Islet of Langerhans (tissue), 1 donor: ENCODE results near the gene HOXB2.

Source experiments
- FAIRE-seq: peaks from one replicate; lab custom pipeline; 2011; peaks lifted over from hg19 to GRCh38; lab: Jason Lieb, UNC

Gene HOXB2

DNA sequence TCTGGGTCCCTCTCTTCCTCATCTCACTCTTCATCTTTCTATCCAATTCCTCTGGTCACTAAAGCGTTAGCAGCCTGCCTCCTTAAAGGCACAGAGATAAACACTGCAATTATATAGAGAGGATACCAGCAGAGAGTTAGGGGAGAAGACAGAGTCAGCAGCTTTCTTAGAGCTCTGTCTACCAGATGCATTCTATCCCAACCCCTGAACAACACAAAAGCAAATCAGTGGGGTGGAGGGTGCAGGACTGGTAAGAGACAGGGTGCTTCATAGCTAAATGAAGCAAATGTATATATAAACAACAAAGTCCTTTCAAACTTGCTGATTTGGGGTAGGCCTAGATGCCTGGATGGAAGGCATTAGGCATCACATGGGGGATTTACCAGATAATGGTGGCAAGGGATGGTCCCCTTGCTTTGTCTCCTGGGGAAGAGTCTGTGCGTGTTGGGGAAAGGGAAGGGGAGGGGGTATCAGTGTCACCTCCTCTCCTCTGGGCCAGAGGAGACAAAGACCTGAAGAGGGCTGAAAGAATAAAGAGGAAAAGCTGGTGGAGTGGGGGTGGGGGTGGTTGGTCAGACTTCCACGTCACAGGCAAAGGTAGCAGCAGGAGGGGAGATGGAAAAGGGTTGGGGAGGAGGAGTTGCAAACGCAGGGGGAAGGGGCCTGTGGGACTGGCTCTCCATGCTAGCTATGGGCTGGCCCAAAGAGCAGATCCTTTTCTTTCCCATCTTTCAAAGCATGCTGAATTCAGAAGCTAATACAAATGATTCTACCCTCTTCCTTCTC lies 21.2 kb upstream of the HOXB2 start:
- FAIRE-seq = no peak

DNA sequence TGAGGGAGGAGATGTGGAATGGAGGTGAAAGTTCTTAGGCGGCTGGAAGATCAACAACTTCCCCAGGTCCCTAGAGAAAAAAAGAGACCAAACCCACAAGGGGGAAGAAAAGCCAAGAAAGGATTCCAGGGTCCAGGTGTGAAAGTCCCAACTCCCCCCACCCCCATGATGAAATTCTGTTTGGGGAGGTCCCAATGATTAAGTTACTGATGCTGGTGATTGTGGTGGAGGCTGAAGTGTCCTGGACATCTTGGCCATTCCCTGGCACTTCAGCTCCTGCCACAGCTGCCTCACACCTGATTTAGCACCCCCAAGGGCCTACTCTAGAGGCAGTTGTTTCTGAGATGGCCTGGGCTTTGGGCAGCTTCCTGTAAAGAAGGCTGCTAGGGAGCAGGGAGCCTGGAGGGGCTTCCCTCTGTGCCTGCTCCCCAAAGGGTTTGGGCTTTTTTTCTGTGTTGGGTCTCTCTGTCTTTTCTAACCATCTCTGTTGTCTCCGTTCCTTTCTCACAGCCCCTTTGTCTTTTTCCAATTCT lies 20.2 kb upstream of the HOXB2 start:
- FAIRE-seq = no peak

DNA sequence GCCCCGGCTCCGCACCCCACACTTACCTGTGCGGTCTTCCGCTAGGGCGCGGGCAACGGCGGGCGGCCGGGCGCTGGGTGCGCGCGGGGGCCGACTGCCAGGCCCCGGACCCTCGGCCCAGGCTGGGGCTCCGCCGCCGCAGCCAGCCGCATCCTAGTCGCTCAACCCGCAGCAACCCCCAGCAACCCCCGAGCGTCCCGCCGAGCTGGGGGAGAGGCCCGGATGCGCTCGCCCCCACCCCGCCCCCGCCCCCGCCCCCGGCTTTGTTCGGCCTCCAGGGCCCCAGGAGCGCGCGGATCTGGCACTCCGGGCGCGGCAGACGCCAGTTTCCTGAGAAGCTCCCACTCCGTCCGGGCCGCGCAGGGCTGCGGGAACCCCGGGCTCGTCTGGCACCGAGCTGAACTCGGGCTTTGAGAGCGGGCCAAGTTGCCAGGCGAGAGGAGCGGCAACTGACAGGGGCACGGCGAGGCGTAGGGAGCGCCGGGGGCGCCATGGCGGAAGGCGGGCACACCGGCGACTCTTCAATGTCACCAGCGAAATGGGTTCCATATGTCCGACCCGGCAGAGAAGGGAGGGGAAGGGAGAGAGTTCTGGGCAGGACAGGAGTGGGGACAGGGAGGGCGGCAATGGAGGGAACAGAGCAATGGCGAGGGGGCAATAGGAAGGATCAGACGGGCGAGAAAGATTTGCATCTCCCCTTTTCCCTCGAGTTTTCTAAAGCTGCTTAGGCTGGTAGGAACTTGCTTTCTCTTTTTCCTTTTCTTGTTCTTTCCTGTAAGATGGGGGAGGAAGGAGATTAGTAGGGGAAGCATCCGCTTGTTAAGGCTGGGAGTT lies 19.5 kb upstream of the HOXB2 start:
- no peak for FAIRE-seq

DNA sequence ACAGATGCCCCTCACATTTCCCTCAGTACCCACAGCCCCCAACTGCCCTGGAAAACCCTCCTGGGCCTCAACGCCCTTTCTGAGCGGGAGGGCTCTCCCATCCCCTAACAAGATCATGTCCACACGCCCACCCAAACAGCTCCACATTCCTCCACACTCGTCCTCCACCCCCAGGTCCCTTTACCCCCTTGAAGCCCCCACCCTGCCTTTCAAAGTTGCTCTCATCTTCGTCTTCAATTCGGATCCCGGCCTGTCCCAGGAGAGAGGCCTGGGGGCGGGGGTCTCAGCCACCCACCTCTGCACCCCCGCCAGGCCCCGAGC lies 18.9 kb upstream of the HOXB2 start:
- no peak for FAIRE-seq

DNA sequence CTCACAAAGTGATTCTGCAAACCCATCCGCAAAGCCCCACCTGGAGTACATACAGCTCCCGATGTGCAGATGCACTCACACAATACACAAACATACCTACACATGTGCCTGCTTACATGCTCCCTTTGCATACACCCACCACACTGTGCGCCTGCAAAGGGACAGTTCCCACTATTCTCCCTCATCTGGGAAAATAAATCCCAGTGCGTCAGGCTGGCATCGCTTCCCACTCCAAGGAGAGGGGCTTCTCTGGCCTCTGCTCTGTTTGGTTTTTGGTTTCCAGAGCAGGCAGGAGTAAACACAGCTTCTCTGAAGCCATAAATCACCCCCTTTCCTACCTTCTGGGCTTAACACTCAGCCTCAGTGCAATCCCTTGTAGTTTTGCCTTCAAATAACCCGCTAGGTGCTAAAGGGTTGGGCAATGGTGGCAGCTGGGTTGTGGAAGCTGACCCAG lies 18.5 kb upstream of the HOXB2 start:
- FAIRE-seq = no peak

DNA sequence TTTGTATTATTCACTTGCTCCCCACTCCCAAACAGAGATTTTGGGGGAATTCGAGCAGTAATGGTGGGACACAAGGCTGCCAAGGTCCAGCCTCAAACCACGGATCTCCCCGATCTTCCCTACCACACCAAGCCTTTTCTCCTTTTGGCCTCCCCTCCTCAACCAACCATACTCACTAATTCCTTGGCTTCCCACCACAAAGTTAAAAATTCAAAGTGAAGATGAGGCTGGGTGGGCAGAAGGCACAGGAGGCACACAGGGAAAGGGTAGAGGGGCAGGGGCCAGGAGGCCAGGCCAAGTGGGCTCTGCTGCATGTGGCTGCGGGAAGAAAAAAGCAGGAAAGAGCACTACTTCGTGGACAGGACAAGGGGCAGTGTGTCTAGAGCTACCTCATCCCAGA lies 18.0 kb upstream of the HOXB2 start:
- FAIRE-seq = no peak

DNA sequence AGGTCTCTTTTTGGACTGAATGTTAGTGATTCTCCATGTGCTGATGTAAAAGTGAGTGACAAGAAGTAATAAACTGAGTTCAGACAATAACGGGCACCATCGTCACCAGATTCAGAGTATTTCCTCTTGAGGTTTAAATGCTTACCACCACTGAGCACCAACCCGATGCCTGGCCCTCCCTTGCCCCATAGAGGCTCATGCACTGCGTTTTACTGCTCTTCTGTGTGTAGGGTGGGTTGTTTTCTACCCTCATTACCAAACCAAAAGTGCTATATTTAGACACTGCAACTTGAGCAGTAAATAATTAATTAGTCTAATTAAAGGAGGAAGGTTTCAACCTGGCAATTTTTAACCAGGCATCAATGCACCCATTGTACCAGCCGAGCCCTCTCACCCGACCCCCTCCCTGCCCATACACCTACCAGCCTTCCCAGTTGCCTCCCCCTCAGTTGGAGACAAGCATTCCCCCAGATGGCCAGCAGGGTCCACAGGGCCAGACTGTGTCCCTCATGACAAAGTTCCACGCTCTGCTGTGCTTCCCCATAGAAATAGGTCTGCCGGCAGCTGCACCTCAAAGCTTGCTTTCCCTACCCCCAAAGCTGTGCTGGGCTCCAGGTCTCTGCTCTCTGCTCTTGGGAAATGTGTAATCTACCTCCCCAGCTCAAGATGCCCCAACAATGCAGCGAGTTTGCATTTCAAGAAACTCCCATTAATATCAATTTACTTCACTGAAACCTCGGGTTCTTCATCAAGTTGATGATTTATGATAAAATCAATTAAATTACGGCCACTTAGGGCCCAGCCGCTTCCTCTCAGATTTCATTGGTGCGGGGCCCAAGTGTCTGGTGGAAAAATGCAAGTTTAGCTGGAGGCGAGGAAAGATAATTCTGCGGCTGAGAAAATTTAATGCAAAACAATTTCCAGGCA lies 17.2 kb upstream of the HOXB2 start:
- no peak for FAIRE-seq

DNA sequence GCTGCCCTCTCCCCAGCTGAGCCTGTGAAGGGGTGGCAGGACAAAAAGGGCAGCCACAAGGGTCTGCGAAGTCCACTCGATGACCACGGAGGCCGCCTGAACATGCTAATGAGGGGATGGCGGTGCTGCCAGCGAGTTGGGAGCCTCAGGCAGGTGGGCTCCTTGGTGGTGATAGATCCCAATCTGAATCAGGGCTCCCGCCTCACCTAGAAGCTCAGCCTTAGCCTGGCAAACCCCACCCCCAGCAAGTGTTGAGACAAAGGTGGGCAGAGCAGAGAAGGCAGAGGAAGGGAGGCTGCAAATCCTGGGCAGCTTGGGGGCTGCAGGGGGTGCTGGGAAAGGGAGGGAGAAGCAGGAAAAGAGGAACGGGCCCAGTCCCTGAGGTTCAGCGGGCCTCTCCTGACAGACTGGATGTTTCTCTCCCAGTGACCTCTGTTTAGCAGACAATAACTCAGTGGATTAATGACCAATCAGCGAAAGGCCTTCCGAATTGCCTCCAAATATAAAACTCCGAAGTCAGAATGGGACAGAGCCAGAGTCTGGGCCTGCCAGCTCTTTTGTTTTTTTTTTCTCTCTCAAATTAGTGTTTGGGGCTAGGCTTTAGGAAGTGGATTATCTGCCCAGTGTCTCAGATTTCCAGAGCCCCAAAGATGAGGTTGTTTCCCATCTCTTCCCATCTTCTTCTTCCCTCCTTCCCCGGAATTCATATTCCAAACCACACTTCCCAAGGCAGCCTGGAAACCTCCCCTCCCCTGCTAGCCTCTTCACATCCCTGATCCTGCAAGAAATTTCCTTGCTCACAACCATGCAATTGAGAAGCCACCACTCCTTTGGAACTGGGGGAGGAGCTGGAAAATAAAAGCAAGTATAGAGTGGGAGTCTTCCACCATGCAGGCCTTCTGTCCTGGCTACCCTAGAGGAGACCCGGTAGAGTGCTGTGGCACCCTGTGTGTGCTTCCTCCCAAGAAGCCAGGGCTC lies 15.2 kb upstream of the HOXB2 start:
- no peak for FAIRE-seq

DNA sequence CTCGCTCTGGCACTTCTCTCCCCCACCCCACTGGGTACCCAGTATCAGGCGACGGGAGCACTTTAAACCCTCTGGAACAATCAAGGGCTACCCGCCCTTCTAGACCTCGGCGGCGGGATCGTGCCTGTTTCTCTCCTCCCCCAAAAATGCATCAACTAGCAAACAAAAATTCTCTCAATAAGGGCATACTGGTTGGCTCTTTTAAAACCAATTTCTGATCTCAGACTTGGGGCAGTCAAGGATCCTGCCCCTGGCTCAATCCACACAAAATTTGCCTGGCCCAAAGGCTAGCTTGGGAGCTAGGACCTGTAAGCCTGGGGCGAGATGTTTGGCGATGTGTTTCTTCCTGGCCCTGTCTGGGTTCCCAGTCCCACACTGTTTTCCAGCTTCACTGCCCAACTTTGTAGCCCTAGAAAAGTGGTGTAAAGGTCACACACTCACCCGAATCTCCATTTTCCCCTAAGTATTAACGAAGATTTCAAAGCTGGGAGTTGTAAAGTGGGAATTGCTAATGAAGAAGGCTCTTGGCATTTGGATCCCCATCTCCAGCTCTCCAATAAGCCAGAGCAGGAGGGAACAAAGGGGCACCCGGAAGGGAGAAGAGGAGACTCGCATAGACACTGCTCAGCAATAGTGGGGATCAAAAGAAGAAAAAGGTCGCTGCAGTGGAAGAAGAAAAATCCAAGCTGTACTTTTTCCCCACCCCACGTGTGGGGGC lies 14.4 kb upstream of the HOXB2 start:
- FAIRE-seq = no peak

DNA sequence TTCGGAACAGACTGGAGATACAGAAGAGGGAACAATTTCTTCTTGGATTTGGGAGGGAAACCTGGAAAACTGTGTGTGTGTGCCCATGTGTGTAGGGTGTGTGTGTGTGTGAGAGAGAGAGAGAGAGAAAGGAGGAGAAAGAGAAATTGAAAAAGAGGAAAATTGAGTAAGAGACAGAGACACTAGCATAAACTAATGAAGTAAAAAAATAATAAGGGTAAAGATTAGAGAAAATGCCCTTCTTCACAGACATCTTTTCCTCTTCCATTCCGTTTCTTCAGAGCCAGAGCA lies 13.9 kb upstream of the HOXB2 start:
- no peak for FAIRE-seq

DNA sequence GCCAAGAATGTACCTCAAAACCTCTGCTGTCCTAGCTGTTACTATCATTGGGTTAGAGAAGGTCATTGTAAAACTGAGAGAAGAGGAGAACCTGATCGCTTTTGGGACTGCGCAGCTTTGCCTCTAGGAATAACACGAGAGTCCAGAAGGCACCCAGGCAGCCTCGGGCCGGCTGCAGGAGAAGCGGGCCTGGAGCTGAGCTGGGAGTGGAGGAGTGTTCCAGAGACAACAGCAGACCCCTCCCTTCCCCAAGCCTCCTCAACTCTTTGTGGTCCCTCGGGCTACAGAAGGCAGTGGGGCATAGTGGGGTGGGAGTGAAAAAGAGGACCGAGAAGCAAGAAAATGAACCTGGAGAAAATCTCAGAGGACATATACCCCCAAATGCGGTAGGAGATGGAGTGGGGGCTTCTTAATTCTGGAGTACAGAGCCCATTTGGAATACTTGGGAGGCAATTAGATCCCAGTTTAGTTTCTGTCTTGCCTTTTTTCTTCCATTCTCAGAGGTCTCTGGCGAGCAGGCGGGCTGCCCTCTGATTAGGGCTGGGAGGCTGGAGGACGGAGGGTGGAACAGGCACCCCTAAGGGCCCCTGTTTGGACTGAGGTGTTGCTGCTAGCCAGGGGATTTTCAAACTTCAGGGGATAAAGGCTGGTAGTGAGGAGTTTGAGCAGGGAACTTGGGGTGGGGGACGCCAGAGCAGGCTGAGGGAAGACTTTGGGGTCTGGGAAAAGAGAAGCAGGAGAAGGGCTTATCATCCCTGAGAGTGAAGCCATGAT lies 13.3 kb upstream of the HOXB2 start:
- no peak for FAIRE-seq

DNA sequence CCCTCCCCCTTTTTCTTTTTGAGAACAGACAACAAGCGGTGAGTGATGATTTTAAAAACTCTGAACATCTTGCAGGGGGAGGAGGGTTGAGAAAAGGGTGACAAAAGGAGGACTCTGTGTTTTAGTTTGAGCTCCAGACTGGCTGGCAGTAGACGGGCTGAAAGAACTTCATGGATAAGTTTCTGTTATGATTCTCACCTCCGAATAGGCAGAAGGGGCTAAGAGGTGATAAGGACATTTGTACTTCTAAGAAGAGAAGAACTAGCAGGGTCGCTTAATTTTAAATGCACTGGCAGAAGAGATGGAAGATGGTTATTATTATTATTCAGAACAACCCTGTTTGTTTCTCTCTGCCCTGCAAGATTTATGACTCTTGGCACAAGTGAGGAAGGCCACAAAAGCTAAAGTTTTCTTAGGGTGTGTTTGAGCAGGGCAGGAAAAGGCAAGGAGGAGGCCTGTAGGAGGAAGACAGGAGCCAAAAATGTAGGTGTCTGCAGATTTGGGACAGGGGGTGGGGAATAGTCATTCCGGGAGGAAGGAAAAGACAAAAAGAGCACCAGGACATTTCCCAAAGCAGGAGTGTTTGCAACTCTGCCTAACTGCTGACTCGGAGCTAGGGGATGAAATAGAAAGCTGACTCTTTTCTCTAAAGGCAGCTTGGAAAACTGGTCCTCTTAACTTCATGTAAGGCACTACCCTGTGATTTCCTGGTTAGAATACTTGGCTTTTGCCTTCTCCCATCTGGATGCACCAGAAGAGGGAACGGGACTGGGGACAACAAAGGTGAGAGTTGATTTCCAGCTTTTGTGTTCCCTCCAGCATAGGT lies 11.9 kb upstream of the HOXB2 start:
- FAIRE-seq = no peak

DNA sequence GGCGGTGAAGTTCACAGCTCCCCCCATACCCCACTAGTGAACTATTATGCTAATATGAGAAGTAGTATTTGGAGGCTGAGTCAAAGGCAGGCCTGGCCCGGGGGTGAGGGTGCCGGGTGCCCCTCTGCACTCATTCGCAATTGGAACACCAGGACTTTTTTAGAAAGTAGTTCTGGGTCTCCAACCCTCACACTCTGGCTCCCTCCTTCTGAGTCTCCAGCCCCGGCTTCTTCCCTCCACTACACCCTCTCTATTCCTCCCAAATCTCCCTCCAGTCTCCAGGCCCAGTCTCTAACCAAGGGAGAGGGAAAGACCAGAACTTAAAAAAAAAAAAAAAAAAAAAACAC lies 11.3 kb upstream of the HOXB2 start:
- no peak for FAIRE-seq

DNA sequence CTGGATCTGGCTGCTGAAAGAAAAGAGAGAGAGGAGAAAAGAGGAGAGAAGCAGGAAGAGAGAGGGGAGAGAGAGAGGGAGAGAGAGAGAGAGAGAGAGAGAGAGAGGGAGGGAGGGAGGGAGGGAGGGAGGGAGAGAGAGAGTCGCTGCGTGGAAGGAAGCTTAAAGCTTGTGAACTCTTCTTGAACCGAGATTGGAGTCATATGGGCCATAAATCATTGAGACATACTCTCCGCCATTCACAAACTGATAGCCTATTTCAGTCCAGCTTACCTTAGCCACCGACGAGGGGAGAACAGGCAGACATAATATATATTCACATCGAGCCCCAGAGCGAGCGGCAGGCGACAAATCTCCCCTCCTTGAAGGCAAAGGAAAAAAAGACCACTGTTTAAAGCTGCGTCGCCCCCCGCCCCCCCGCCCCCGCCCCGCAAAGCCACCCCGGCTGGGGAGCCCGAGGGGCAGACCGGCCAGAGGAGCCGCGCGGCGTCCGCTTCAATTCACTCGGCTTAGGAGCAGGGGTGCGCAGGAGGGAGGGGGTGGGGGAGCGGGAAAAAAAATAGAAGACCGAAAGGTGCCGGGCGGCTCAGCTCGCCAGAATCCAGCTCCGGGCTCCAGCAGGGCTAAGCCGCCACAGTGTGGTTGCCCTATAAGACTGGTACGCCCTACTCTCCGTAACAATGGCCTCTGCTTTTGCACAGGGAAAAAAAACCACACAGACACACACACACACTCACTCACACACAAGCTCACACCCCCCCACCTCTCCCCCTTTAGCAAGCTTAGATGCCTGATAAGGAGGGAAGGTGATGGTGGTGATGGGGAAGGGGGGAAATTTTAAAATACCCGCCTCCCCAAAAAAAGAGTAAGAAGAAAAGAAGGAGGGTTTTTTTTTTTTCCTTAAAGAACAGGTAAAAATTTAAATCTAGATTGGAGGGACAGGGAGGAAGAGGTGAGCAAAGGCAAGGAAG lies 10.6 kb upstream of the HOXB2 start:
- FAIRE-seq = no peak

DNA sequence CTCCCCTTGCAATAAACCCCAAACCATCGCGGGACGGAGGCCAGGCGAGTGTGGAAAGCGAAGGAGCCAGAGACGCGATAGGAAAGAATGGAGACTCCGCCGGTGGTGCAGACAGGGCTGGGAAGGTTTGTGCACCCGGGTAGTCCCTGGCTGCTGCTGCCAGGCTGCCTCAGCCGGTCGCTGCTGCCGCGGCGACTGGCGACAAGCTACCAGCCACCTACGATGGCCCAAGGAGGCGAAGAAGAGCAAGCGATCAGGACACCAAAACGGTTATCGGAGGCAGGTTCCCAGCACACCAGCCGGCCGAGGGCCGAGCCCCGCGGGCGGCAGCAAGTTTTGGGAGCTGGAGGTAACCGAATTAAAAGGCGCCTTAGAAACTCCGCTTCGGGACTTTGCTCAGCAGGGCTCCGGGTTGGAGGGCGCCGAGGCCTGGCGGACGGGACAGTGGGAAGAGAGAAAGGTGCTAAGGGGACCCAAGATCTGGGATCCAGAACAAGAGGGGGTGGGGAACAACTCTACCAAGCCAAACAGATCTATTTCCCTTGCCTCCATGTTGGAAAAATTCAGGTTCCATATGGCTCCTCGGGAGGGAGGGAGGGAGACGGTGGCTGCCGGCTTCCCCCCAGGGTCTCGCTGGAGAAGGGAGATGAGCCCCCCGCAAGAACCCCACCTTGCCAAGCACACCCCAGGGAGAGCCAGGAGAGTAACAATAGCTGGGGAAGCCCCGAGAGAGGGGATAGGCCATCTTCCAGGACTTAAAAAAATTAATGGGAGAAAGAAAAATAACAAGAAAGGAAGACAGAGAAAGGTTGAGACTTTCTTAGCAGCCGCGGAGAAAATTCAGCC lies 9.7 kb upstream of the HOXB2 start:
- no peak for FAIRE-seq

DNA sequence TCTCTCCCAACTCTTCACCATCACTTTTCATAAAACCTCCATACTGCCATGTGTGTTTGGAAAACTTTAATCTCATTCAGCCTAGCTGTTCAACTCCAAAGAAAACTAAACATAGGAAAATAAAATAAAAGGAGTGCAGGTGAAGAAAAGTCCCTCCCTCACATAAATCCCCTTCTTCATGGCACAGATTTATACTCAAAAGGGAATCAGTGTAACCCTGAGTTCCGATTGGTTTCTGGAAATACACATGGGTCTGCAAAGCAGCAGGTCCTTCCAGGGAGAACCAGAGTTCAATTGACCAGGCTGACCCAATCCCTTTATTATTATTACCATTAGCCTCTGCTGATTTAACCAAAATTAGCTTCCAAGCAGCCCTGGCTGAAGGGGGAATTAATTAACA lies 8.9 kb upstream of the HOXB2 start:
- FAIRE-seq = no peak

DNA sequence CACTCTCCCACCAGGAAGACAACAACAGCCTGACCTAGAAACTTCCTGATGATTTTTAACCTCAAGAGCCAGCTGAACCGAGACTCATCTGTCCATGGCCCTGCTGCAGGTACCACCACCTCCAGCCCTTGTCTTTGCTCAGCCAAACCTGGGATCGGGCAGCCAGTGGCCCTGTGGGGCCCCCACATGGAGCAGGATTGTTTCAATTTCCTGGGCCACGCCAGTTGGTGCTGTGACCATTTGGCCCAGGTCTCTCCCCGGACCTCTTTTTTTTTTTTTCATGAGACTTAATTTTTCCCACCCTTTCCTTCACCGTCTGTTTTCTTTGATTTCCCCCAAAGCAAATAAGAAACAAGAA lies 8.3 kb upstream of the HOXB2 start:
- no peak for FAIRE-seq
